ENCODE measurements around the gene CDK18.

Gene CDK18

GRCh38 chr1:205567716-205568115 is 63.2 kb downstream of the CDK18 start:
- no peak for TF ChIP-seq EZH2phosphoT487 (IDR thresholded peaks at IDR 0.05; ENCODE audit: low read depth)
- TF ChIP-seq, protein P1, sequence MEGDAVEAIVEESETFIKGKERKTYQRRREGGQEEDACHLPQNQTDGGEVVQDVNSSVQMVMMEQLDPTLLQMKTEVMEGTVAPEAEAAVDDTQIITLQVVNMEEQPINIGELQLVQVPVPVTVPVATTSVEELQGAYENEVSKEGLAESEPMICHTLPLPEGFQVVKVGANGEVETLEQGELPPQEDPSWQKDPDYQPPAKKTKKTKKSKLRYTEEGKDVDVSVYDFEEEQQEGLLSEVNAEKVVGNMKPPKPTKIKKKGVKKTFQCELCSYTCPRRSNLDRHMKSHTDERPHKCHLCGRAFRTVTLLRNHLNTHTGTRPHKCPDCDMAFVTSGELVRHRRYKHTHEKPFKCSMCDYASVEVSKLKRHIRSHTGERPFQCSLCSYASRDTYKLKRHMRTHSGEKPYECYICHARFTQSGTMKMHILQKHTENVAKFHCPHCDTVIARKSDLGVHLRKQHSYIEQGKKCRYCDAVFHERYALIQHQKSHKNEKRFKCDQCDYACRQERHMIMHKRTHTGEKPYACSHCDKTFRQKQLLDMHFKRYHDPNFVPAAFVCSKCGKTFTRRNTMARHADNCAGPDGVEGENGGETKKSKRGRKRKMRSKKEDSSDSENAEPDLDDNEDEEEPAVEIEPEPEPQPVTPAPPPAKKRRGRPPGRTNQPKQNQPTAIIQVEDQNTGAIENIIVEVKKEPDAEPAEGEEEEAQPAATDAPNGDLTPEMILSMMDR (IDR thresholded peaks at IDR 0.05; ENCODE audit: low read depth, low read length), result no peak
- H3K4me2 ChIP-seq (ENCODE audit: low read length), result no peak overlapping the region
- H3K36me3 ChIP-seq (replicated peaks; ENCODE audit: low read depth, low read length), result no peaks in the 10 kb centered on the region
- no peaks in the 10 kb centered on the region for H3K4me1 ChIP-seq (ENCODE audit: low read length)
- no peak overlapping the region for H2AFZ ChIP-seq (ENCODE audit: low read depth, low read length)
- H3K27ac ChIP-seq (ENCODE audit: low read length), result no peak overlapping the region
- H3K79me2 ChIP-seq (ENCODE audit: low read length), result no peaks in the 10 kb centered on the region
- no peaks in the 10 kb centered on the region for H3K9me3 ChIP-seq (ENCODE audit: insufficient read depth, low read length)
- no peaks in the 10 kb centered on the region for H4K20me1 ChIP-seq (ENCODE audit: insufficient read depth, low read length)
- no peak overlapping the region for H3K4me3 ChIP-seq (ENCODE audit: low read length)
- H3K27me3 ChIP-seq (ENCODE audit: low read depth, low read length), result peaks cover 74% of the 10 kb centered on the region
- no peak overlapping the region for H3K9ac ChIP-seq (ENCODE audit: low read length)

- TF ChIP-seq EZH2phosphoT487 (IDR thresholded peaks at IDR 0.05; ENCODE audit: low read depth), result no peak
- TF ChIP-seq, protein P1 (IDR thresholded peaks at IDR 0.05; ENCODE audit: low read depth, low read length), result no peak
- no peak overlapping the region for H3K27ac ChIP-seq (ENCODE audit: low read length)
- no peak overlapping the region for H2AFZ ChIP-seq (ENCODE audit: low read depth, low read length)
- no peaks in the 10 kb centered on the region for H4K20me1 ChIP-seq (ENCODE audit: insufficient read depth, low read length)
- peaks cover 73% of the 10 kb centered on the region for H3K27me3 ChIP-seq (ENCODE audit: low read depth, low read length)
- no peaks in the 10 kb centered on the region for H3K4me1 ChIP-seq (ENCODE audit: low read length)
- H3K4me2 ChIP-seq (ENCODE audit: low read length), result no peak overlapping the region
- no peaks in the 10 kb centered on the region for H3K9me3 ChIP-seq (ENCODE audit: insufficient read depth, low read length)
- H3K79me2 ChIP-seq (ENCODE audit: low read length), result no peaks in the 10 kb centered on the region
- H3K4me3 ChIP-seq (ENCODE audit: low read length), result no peak overlapping the region
- H3K9ac ChIP-seq (ENCODE audit: low read length), result no peak overlapping the region
- H3K36me3 ChIP-seq (replicated peaks; ENCODE audit: low read depth, low read length), result no peaks in the 10 kb centered on the region
Observed at GRCh38 chr1:205568135-205568468, 63.6 kb downstream of the CDK18 start.

DNA sequence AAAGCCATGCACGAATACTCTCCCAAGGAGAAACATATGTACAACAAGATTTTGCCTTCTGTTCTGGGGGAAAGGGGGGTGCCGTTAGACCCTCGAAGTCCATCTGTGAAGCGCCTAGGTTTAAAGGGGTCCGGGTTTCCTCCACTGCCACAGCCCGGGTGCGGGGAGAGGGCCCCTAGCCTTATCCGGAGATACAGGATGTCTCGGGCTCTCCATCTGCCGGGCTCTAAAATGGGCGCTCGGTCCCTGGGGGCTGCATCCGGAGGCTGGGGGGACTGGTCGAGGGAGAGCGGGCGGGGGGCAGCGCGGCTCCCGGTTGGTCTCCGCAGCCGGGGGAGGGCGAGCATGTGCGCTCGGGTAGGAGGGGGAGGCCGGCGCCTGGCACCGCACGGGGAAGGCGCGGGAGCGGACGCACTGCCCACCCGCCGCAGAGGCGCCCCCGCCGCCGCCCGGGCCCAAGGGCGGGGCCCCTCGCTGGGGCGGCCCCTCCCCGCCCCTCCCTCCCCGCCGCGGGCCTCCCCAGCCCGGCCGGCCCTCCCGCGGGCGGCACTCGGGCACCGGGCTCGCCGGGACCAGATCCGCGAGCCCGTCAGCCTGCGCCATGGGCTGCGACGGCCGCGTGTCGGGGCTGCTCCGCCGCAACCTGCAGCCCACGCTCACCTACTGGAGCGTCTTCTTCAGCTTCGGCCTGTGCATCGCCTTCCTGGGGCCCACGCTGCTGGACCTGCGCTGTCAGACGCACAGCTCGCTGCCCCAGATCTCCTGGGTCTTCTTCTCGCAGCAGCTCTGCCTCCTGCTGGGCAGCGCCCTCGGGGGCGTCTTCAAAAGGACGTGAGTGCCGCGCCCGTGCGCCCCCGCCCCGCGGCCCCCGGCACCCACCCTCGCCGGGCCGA is 64.2 kb downstream of the CDK18 start:
- H3K4me3 ChIP-seq (ENCODE audit: low read length), result no peak overlapping the region
- no peak overlapping the region for H3K27ac ChIP-seq (ENCODE audit: low read length)
- H2AFZ ChIP-seq (ENCODE audit: low read depth, low read length), result no peak overlapping the region
- no peaks in the 10 kb centered on the region for H3K36me3 ChIP-seq (replicated peaks; ENCODE audit: low read depth, low read length)
- H3K9me3 ChIP-seq (ENCODE audit: insufficient read depth, low read length), result no peaks in the 10 kb centered on the region
- TF ChIP-seq EZH2phosphoT487 (IDR thresholded peaks at IDR 0.05; ENCODE audit: low read depth), result no peak
- TF ChIP-seq, protein P1 (IDR thresholded peaks at IDR 0.05; ENCODE audit: low read depth, low read length), result no peak
- H3K9ac ChIP-seq (ENCODE audit: low read length), result no peak overlapping the region
- H3K4me1 ChIP-seq (ENCODE audit: low read length), result no peaks in the 10 kb centered on the region
- no peak overlapping the region for H3K4me2 ChIP-seq (ENCODE audit: low read length)
- no peaks in the 10 kb centered on the region for H3K79me2 ChIP-seq (ENCODE audit: low read length)
- peaks cover 73% of the 10 kb centered on the region for H3K27me3 ChIP-seq (ENCODE audit: low read depth, low read length)
- H4K20me1 ChIP-seq (ENCODE audit: insufficient read depth, low read length), result no peaks in the 10 kb centered on the region

- Histone ChIP-seq H3K79me2 (ENCODE audit: low read length) (no peaks in the 10 kb centered on the region), H3K36me3 (replicated peaks; ENCODE audit: low read depth, low read length) (no peaks in the 10 kb centered on the region), H2AFZ (ENCODE audit: low read depth, low read length) (no peak overlapping the region), H3K4me1 (ENCODE audit: low read length) (no peaks in the 10 kb centered on the region), H3K9me3 (ENCODE audit: insufficient read depth, low read length) (no peaks in the 10 kb centered on the region), H3K27ac (ENCODE audit: low read length) (no peak overlapping the region), H3K9ac (ENCODE audit: low read length) (no peak overlapping the region), H3K4me3 (ENCODE audit: low read length) (no peak overlapping the region), H3K27me3 (ENCODE audit: low read depth, low read length) (peaks cover 69% of the 10 kb centered on the region), H3K4me2 (ENCODE audit: low read length) (no peak overlapping the region), H4K20me1 (ENCODE audit: insufficient read depth, low read length) (no peaks in the 10 kb centered on the region)
- TF ChIP-seq, protein P1 (IDR thresholded peaks at IDR 0.05; ENCODE audit: low read depth, low read length), result no peak
- TF ChIP-seq EZH2phosphoT487 (IDR thresholded peaks at IDR 0.05; ENCODE audit: low read depth), result no peak
Observed at GRCh38 chr1:205569411-205570172, 65.1 kb downstream of the CDK18 start.

All from OCI-LY3 (cell line).